ENCODE data around the gene SLCO1C1.

DNA sequence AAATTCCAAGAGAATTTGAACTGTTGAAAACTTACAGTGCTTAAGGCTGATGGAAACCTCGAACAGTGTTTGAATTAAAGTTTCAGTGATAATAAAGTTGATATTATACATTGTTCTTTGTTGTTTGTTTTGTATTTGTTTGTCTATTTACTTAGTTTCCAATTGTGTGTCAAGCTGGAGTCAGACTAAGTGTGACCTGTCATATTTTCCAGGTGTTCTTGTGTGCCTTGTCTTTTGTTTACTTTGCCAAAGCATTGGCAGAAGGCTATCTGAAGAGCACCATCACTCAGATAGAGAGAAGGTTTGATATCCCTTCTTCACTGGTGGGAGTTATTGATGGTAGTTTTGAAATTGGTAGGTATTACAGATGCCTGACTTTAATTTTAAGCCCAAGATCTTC is 6.0 kb downstream of the SLCO1C1 start:
- TF ChIP-seq FOS (IDR thresholded peaks at IDR 0.05; ENCODE audit: borderline replicate concordance, insufficient read depth, low read length) = no peak
- TF ChIP-seq EZH2 (IDR thresholded peaks at IDR 0.05; ENCODE audit: borderline replicate concordance, low read depth, low read length, severe bottlenecking) = no peak
- TF ChIP-seq, protein P1, sequence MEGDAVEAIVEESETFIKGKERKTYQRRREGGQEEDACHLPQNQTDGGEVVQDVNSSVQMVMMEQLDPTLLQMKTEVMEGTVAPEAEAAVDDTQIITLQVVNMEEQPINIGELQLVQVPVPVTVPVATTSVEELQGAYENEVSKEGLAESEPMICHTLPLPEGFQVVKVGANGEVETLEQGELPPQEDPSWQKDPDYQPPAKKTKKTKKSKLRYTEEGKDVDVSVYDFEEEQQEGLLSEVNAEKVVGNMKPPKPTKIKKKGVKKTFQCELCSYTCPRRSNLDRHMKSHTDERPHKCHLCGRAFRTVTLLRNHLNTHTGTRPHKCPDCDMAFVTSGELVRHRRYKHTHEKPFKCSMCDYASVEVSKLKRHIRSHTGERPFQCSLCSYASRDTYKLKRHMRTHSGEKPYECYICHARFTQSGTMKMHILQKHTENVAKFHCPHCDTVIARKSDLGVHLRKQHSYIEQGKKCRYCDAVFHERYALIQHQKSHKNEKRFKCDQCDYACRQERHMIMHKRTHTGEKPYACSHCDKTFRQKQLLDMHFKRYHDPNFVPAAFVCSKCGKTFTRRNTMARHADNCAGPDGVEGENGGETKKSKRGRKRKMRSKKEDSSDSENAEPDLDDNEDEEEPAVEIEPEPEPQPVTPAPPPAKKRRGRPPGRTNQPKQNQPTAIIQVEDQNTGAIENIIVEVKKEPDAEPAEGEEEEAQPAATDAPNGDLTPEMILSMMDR (IDR thresholded peaks at IDR 0.05; ENCODE audit: extremely low read depth in 1 of 2, insufficient read depth in 1 of 2, low read depth in 1 of 2, low read length in 2 of 2) = no peak
- no peak for TF ChIP-seq POLR2AphosphoS5 (IDR thresholded peaks at IDR 0.05; ENCODE audit: insufficient read depth, low read depth, low read length)
- no peak for TF ChIP-seq POLR2A (IDR thresholded peaks at IDR 0.05; ENCODE audit: low read depth, low read length)

Data from endothelial cell of umbilical vein (primary cell).